ENCODE measurements around the gene CDT1.
"Not testable (repeated sequence)": the region's sequence is repeated elsewhere in the genome, so short reads cannot be mapped to it uniquely, and the experiment has no call there.

Gene CDT1

DNA sequence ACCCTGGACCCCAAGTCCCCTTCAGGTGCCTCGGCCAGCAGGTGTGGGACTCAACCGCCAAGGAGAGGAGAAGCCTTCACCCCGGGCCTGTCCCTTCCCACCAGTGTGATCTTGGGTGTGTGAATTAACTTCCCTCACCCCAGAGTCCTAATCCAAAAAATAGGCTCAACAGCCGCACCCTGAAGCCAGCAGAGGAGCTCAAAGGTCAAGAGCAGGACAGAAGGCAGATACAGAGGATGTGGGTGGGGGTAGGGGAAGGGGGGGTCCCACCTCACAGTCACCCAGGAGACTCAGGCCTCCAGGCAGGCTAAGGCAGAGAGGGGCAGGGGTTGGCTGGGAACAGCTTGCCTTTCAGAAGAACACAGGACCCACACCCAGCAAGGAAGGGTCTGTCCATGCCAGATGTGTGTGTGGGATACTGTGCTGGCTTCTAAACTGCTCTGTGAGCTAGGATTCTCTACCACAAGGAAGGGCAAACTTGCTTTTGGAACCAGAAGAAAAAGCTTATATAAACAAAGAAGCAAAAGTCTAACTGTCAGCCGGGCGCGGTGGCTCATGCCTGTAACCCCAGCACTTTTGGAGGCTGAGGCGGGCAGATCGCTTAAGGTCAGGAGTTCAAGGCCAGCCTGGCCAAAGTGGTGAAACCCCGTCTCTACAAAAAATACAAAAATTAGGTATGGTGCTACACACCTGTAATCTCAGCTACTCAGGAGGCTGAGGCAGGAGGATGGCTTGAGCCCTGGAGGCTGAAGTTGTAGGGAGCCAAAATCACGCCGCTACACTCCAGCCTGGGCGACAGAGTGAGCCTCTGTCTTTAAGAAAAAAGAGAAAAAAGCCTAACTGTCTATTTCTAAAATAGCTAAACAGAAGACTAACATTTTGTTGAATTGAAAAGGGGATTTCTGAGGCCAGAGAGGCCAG lies 23.2 kb upstream of the CDT1 start:
- H3K4me1 ChIP-seq (ENCODE audit: control insufficient read depth, insufficient read depth, low read length): peaks cover 30% of the 10 kb centered on the region
- H3K27me3 ChIP-seq (ENCODE audit: control insufficient read depth, insufficient read depth, low read length): no peaks in the 10 kb centered on the region
- no peaks in the 10 kb centered on the region for H3K36me3 ChIP-seq (ENCODE audit: control insufficient read depth, insufficient read depth, low read length)
- no peaks in the 10 kb centered on the region for H3K9me3 ChIP-seq (ENCODE audit: control insufficient read depth, low read length)
- no peak overlapping the region for H3K9ac ChIP-seq (ENCODE audit: low read length)
- H3K4me3 ChIP-seq (ENCODE audit: low read length): no peak overlapping the region

DNA sequence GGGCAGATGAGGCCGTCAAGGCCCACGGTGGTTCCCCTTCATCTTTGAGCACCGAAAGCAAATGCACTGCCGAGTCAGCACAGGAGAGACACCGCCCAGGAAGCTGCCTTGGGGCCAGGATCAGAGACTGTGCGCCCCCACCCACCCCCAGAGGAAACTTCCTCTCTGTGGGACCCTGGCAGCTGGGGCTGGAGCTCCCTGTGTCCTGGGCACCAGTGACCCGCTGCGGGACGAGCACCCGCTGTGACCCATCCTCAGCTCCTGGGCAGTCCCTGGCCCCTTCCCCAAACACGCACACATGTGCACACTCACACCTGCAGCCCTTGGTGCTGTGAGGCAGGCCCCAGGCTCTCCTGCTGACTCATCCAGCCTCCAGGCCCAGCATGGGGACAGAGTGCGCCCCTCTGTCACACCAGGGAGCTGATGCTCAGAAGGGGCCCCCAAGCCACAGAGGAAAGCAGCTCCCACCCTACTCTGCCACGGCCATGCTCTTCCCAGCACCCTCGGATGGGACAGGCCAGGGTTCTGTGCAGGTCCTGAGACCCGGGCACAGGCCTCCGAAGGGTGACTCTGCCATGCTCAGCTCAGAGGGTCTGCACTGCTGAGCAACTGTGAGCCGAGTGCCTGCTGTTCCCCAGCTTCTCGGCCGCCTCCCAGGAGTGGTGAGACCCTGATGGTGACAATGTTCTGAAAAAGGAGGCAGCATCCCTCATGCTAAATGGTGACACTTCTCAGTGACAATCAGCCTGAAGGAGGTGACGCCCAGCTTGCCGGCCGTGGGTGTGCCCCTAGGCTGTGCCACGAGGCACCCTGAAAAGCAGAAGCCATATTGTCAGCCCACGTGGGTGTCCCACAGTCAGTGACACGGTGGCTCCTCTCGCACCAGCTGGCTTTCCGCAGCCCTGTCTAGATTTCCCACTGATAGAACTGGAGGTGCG lies 22.2 kb upstream of the CDT1 start:
- Histone ChIP-seq H3K4me1 (ENCODE audit: control insufficient read depth, insufficient read depth, low read length) (peaks cover 33% of the 10 kb centered on the region), H3K27me3 (ENCODE audit: control insufficient read depth, insufficient read depth, low read length) (no peaks in the 10 kb centered on the region), H3K4me3 (ENCODE audit: low read length) (no peak overlapping the region), H3K9me3 (ENCODE audit: control insufficient read depth, low read length) (no peaks in the 10 kb centered on the region), H3K9ac (ENCODE audit: low read length) (no peak overlapping the region), H3K36me3 (ENCODE audit: control insufficient read depth, insufficient read depth, low read length) (no peaks in the 10 kb centered on the region)

DNA sequence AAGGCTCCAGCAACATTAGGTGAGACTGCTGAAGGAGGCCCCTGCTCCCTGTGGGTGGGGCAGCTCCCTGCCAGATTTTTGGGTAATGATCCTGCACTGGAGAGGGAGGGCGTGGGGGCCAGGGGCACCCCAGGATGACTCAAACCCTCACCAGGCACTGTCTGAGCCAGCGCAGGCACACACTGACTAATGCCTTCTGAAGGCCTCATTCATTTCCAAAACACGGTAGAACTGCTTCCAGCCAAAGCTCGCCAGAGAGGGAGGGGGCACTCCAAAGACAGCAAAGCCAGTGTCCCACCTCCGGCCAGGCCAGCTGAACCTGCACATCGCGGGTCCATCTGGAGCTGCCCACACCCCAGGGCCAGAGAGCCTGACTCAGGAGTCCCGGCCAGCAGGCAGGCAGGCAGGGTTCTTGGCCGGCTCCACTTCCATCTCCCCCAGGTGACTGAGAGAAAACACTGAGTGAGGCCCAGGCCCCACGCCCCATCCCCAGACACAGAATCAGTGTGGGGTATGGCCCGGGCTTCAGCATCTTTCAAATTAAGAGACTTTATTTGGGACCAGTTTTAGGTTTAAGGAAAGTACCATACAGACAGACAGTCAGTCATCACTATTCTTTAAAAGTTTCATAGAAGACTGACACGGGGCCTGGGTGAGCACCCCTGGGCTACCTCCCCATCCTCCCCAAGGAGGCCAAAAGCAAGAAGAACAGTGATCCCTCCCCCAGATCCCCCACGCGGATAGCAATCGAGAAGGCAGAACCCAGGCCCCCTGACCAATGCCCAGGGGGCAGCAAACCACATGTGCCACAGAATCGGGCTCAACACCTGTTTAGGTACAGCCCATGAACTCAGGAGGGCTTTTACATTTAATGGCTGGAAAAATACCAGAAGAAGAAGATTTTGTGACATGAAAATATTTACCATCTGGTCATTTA lies 20.9 kb upstream of the CDT1 start:
- Histone ChIP-seq H3K4me3 (ENCODE audit: low read length) (no peak overlapping the region), H3K36me3 (ENCODE audit: control insufficient read depth, insufficient read depth, low read length) (no peaks in the 10 kb centered on the region), H3K4me1 (ENCODE audit: control insufficient read depth, insufficient read depth, low read length) (peaks cover 33% of the 10 kb centered on the region), H3K9me3 (ENCODE audit: control insufficient read depth, low read length) (no peaks in the 10 kb centered on the region), H3K27me3 (ENCODE audit: control insufficient read depth, insufficient read depth, low read length) (no peaks in the 10 kb centered on the region), H3K9ac (ENCODE audit: low read length) (peak overlapping the region; percentile 64)

DNA sequence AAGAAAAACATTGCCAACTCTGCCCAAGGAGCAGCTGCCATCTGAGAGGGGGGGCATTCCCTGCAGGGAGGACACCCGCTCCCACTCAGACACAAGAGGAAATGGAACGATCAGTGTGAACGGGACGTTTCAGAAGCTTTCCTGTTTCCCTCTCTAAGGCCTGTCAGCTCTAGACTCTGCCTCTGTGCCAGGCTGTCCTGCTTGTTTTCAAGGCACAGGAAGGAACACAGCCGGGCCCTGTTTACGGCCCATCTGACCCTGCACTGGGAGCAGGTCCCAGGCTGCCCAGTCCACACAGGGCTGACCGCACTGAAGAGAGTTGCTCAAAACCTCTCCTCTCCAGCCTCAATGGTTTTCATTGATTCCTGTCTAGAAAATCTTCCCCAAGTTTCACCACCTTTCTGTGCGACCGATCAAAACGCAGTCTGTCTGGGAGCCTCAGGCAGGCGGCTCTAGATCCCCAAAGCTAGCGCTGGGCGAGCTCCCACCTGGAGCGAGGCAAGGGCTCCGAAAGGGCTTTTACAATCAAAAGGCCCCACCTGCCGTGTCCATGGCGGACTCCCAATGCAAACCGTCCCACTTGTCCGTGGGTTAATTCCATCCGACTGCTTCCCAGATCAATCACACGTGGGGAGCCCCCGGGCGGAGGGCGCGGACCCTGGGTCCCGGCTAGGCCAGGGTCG lies 20.1 kb upstream of the CDT1 start:
- Histone ChIP-seq H3K36me3 (ENCODE audit: control insufficient read depth, insufficient read depth, low read length) (no peaks in the 10 kb centered on the region), H3K9me3 (ENCODE audit: control insufficient read depth, low read length) (no peaks in the 10 kb centered on the region), H3K9ac (ENCODE audit: low read length) (peak overlapping the region; percentile 64), H3K4me3 (ENCODE audit: low read length) (peak overlapping the region; percentile 22), H3K4me1 (ENCODE audit: control insufficient read depth, insufficient read depth, low read length) (peaks cover 33% of the 10 kb centered on the region), H3K27me3 (ENCODE audit: control insufficient read depth, insufficient read depth, low read length) (no peaks in the 10 kb centered on the region)

DNA sequence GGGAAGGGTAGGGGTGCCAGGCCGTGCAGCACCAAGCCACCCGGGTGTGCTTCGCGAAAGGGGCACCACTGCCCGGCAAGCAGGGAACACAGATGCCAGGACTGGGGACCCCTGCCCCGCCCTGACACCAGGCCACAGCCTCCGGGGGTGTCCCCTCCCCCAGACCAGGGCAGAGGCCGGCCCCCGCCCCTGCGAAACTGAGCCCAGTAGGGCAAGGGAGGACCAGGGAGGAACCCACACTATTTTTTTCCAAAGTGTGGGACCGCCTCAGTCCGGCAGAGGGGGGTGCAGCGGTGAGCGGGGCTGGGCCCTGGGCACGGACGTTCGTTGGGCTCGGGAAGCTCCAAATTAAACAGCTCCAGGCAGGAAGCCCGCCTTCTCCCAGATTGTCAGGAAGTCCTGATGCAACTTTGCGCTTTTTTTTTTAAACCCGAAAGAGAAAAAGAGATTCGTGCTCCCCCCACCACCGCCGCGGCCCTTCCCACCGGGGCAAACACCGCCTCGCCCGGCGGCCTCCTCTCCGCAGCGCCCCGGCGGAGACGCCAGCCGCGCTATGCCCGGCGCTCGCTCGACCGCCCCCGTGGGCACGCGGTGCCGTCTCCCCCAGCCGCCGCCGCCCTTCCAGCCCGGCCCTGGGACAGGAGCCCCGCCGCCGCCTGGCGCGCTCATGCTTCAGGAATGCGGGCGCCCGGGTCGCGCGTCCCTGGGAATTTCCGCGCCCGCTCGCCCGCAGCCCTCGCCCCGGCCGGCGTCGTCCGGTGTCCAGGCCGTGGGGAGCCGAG lies 19.3 kb upstream of the CDT1 start:
- peak overlapping the region; percentile 22 for H3K4me3 ChIP-seq (ENCODE audit: low read length)
- H3K36me3 ChIP-seq (ENCODE audit: control insufficient read depth, insufficient read depth, low read length): no peaks in the 10 kb centered on the region
- peak overlapping the region; percentile 64 for H3K9ac ChIP-seq (ENCODE audit: low read length)
- no peaks in the 10 kb centered on the region for H3K27me3 ChIP-seq (ENCODE audit: control insufficient read depth, insufficient read depth, low read length)
- peaks cover 33% of the 10 kb centered on the region for H3K4me1 ChIP-seq (ENCODE audit: control insufficient read depth, insufficient read depth, low read length)
- no peaks in the 10 kb centered on the region for H3K9me3 ChIP-seq (ENCODE audit: control insufficient read depth, low read length)

DNA sequence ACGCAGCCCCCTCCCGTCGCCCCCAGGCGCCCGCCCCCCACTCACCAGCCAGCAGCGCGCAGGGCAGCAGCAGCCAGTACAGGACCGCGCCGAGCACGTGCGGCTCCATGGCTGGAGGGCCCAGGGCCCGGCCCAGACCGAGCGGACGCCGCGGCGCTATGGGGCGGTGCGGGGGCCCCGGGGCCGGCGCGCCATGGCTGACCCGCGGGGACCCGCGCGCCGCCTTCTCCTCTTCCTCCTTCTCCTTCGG lies 18.8 kb upstream of the CDT1 start:
- H3K4me1 ChIP-seq (ENCODE audit: control insufficient read depth, insufficient read depth, low read length): peaks cover 32% of the 10 kb centered on the region
- H3K36me3 ChIP-seq (ENCODE audit: control insufficient read depth, insufficient read depth, low read length): no peaks in the 10 kb centered on the region
- no peaks in the 10 kb centered on the region for H3K27me3 ChIP-seq (ENCODE audit: control insufficient read depth, insufficient read depth, low read length)
- no peak overlapping the region for H3K4me3 ChIP-seq (ENCODE audit: low read length)
- peak overlapping the region; percentile 64 for H3K9ac ChIP-seq (ENCODE audit: low read length)
- no peaks in the 10 kb centered on the region for H3K9me3 ChIP-seq (ENCODE audit: control insufficient read depth, low read length)

DNA sequence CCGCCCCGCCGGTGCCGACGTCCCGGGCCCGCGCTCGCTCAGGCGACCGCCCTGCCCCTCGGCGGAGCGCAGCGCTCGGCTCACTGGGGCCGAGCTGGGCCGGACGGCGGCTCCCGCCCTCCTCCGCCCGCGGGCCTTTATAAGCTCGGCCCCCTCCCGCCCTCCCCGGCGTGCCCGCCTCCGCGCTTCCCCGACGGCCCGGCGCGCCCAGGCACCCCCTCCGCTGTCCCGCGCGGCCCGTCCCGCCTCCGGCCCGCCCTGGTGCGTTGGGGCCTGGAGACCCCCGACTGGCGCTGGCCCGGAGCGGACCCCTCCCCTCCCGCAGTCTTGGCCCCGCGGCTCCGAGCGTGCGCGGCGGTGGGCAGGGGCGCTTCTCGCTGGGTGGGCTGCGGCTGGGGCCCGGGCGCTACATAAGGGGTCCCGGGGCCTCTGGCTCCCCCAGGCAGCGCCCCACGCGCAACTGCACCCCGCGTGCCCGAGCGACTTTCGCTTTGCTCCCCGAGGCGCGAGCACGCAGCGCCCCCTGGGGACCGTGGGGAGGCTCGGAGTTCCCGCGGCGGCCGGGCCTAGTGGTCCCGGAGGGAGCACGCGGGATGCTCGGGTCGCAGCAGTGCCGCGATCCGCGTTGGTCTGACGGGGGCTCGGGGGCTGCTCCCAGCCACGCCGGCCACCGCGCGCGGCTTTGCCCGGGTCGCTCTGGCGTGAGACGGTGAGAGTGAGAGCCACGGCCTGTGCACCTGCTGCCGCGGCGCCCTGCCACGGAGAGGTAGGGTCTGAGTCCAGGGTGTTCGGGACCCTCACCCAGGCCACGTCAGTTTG lies 18.3 kb upstream of the CDT1 start, which contains the start of gene PIEZO1:
Gene PIEZO1, minus strand, starts transcription at position 115 of the 819 bp plus-strand sequence. CDS start 256 bp downstream, outside the sequence.
- Histone ChIP-seq H3K4me3 (ENCODE audit: low read length) (peak within 1 kb of the TSS; percentile 22), H3K9me3 (ENCODE audit: control insufficient read depth, low read length) (no peaks in the 10 kb centered on the region), H3K36me3 (ENCODE audit: control insufficient read depth, insufficient read depth, low read length) (no peaks in the 10 kb centered on the region), H3K9ac (ENCODE audit: low read length) (peak within 1 kb of the TSS; percentile 64), H3K27me3 (ENCODE audit: control insufficient read depth, insufficient read depth, low read length) (no peaks in the 10 kb centered on the region), H3K4me1 (ENCODE audit: control insufficient read depth, insufficient read depth, low read length) (peaks cover 27% of the 10 kb centered on the region)

DNA sequence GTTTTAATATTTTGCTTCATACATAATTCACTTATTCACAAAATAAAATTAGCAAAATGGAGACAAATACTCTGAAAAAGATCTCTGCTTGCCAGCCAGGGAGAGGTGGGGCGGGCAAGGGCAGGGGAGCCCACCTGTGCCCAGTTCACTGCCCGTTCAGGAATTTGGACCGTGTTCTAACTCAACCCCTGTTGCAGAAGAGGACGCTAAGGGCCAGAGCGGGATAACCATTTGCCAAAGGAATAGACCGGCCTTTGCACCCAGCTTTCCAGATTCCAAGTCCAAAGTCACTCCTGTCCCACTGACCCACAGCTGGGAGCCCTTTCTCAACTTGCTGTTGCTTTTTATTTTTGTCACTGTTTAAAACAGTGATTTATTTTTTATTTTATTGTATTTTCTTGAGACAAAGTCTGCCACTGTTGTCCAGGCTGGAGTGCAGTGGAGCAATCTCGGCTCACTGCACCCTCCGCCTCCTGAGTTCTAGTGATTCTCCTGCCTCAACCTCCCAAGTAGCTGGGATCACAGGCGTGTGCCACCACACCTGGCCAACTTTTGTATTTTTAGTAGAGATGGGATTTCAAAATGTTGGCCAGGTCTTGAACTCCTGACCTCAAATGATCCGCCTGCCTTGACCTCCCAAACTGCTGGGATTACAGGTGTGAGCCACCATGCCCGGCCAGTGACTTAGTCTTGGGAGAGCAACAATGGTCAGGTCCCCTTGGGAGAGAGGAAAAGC lies 15.8 kb upstream of the CDT1 start:
- H3K36me3 ChIP-seq (ENCODE audit: control insufficient read depth, insufficient read depth, low read length): no peaks in the 10 kb centered on the region

DNA sequence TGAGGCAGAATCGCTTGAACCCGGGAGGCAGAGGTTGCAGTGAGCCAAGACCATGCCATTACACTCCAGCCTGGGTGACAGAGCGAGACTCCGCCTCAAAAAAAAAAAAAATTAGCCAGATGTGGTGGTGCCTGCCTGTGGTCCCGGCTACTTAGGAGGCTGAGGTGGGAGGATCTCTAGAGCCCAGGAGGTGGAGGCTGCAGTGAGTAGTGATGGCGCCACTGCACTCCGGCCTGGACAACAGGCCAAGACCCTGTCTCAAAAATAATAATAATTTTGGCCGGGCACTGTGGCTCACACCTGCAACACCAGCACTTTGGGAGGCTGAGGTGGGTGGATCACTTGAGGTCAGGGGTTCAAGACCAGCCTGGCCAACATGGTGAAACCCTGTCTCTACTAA lies 14.8 kb upstream of the CDT1 start:
- H3K9me3 ChIP-seq (ENCODE audit: control insufficient read depth, low read length); H3K9ac ChIP-seq (ENCODE audit: low read length); H3K4me3 ChIP-seq (ENCODE audit: low read length); H3K36me3 ChIP-seq (ENCODE audit: control insufficient read depth, insufficient read depth, low read length): not testable (repeated sequence)
- peaks cover 17% of the 10 kb centered on the region for H3K27me3 ChIP-seq (ENCODE audit: control insufficient read depth, insufficient read depth, low read length)
- peaks cover 11% of the 10 kb centered on the region for H3K4me1 ChIP-seq (ENCODE audit: control insufficient read depth, insufficient read depth, low read length)

More for the DNA sequence above, 15.8 kb upstream of the CDT1 start:
- Histone ChIP-seq H3K27me3 (ENCODE audit: control insufficient read depth, insufficient read depth, low read length) (peaks cover 13% of the 10 kb centered on the region), H3K9ac (ENCODE audit: low read length) (no peak overlapping the region), H3K9me3 (ENCODE audit: control insufficient read depth, low read length) (no peaks in the 10 kb centered on the region), H3K4me3 (ENCODE audit: low read length) (no peak overlapping the region), H3K4me1 (ENCODE audit: control insufficient read depth, insufficient read depth, low read length) (peaks cover 14% of the 10 kb centered on the region)

DNA sequence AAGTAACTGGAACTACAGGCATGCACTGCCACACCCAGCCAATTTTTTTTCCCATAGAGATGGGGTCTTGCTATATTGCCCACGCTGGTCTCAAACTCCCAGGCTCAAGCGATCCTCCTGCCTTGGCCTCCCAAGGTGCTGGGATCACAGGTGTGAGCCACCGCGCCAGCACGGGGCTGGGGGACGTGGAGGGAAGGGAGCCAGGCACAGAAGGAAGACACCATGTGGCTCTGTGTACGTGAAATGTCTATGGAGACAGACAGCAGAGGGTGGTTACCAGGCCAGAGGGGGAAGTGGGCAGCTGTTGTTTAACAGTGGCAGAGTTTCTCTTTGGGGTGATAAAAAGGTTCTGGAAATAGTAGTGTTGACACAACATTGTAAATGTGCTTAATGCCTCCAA lies 14.0 kb upstream of the CDT1 start:
- Histone ChIP-seq H3K36me3 (ENCODE audit: control insufficient read depth, insufficient read depth, low read length) (no peaks in the 10 kb centered on the region), H3K9ac (ENCODE audit: low read length) (no peak overlapping the region), H3K27me3 (ENCODE audit: control insufficient read depth, insufficient read depth, low read length) (peaks cover 17% of the 10 kb centered on the region), H3K9me3 (ENCODE audit: control insufficient read depth, low read length) (no peaks in the 10 kb centered on the region), H3K4me1 (ENCODE audit: control insufficient read depth, insufficient read depth, low read length) (peaks cover 6% of the 10 kb centered on the region), H3K4me3 (ENCODE audit: low read length) (no peak overlapping the region)

All from mucosa of stomach (tissue), 1 donor.